ENCODE data around the gene ASB3.
"Not testable (repeated sequence)": the region's sequence is repeated elsewhere in the genome, so short reads cannot be mapped to it uniquely, and the experiment has no call there.

Gene ASB3

GRCh38 chr2:53729143-53729762, 57.5 kb downstream of the ASB3 start:
- DNase-seq (ENCODE audit: low spot score): no peak

- DNase-seq (ENCODE audit: low spot score): no peak
Measured at GRCh38 chr2:53727921-53728320, 58.8 kb downstream of the ASB3 start.

GRCh38 chr2:53725662-53726061, 61.1 kb downstream of the ASB3 start:
- no peak for DNase-seq (ENCODE audit: low spot score)

DNA sequence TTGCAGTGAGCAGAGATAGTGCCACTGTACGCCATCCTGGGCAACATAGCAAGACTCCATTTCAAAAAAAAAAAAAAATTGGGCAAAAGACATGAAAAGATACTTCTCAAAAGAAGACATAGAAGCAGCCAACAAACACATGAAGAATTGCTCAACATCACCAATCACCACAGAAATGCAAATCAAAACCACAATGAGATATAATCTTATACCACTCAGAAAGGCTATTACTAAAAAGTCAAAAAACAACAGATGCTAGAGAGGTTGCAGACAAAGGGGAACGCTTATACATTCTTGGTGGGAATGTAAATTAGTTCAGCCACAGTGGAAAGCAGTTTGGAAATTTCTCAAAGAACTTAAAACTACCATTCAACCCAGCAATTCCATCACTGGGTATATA, 62.2 kb downstream of the ASB3 start:
- no peak for DNase-seq (ENCODE audit: low spot score)

- DNase-seq (ENCODE audit: low spot score): not testable (repeated sequence)
Measured at GRCh38 chr2:53720944-53721343, 65.8 kb downstream of the ASB3 start.

GRCh38 chr2:53715568-53715967, 71.2 kb downstream of the ASB3 start:
- no peak for DNase-seq (ENCODE audit: low spot score)

DNA sequence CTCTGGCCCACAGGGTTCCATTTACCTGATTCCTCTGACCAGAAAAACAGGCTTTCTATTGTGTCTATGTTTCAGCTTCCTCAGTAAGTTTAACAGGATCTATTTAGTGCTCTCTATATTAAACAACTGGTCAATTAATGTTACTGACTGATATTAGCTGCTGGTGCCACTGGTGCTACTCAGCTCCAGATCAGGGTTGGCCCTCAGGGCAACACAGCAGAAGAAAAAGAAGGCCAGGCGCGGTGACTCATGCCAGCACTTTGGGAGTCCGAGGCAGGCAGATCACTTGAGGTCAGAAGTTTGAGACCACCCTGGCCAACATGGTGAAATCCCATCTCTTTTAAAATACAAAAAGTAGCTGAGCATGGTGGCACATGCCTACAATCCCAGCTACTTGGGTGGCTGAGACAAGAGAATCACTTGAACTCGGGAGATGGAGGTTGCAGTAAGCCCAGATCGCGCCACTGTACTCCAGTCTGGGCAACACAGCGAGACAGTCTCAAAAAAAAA, 75.4 kb downstream of the ASB3 start:
- DNase-seq (ENCODE audit: low spot score): no peak

DNA sequence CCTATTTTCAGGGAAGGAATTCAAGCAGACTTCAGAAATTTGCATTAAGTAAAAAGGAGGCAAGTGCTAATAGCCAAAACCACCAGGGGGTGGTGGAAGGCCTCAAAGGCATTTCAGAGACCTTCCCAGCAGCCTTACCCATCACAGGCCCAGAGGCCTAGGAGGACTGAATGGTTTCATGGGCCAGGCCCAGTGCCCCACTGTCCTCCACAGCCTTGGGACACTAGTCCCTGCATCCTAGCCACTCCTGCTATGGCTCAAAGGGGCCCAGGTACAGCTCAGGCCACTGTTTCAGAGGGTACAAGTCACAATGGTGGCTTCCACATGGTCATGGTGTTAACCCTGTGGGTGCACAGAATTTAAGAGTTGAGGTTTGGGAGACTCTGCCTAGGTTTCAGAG, 77.8 kb downstream of the ASB3 start:
- DNase-seq (ENCODE audit: low spot score): no peak

GRCh38 chr2:53701221-53701620, 85.5 kb downstream of the ASB3 start:
- no peak for DNase-seq (ENCODE audit: low spot score)

DNA sequence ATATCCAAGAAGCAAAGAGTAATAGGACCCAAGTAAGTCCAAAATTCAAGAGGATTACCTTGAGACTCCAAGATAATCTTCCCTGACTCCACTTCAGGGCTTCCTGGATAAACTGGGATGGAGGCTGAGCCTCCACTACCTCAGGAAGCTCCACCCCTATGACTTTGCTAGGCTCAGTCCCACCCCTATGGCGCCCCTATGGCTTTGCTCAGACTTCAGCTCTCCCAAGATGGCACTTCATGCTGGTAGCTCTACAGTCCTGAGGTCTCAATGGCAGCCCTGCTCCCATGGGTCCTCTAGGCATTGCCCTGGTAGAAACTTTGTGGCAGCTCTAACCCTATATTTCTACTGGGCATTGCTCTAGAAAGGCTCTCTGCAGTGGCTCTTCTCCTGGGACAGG, 89.1 kb downstream of the ASB3 start:
- DNase-seq (ENCODE audit: low spot score): no peak

- DNase-seq (ENCODE audit: low spot score): no peak
Measured at GRCh38 chr2:53697092-53697491, 89.7 kb downstream of the ASB3 start.

DNA sequence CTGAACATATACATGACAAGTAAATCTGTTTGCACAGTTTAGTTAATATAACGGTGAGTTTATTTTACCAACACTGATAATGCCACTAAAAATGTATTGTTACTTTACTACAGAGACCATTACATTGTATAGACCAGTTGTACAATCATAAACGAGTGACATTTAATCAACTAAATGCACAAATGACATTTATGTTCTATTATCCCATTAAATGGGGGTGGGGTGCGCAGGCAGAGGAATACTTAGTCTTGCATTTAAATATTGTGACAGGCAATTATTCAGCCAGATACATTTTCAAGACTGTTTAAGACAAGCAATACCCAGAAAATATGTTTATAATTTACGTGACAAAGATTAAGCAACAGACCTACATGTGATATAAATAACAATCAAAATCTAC, 91.2 kb downstream of the ASB3 start:
- no peak for DNase-seq (ENCODE audit: low spot score)

DNA sequence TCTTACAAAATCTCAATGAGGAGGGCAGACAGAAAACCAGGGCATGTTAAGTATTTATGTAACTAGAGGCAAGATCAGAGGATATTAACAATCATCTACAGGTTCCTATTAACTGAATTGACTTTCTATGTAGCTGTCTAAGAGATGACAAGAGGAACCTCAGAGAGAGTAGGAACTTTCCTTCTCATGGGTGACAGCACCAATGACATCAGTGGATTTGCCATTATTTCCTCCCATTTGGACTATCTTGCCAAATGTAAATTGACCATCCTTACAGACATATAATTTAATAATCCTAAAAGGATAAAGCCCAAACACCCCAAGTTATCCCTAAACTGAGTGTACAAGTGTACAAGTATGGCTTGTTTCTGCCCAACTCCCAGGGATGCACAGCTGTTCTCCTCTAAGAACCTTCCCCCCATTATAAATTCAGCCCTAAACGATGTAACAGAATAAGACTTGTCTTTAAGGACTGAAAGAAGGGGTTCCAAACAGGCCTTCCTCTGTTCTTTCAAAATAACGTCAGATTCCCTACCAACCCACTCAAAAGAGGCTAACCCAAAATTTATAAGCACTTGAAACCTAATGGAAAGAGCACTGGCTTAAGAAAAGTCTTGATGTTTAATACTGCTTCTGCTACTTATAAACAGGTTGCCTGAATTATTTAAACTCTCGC, 92.5 kb downstream of the ASB3 start:
- DNase-seq (ENCODE audit: low spot score): no peak

GRCh38 chr2:53690876-53691275, 95.9 kb downstream of the ASB3 start:
- DNase-seq (ENCODE audit: low spot score): no peak

GRCh38 chr2:53672881-53673522, 113.8 kb downstream of the ASB3 start:
- no peak for DNase-seq (ENCODE audit: low spot score)

DNA sequence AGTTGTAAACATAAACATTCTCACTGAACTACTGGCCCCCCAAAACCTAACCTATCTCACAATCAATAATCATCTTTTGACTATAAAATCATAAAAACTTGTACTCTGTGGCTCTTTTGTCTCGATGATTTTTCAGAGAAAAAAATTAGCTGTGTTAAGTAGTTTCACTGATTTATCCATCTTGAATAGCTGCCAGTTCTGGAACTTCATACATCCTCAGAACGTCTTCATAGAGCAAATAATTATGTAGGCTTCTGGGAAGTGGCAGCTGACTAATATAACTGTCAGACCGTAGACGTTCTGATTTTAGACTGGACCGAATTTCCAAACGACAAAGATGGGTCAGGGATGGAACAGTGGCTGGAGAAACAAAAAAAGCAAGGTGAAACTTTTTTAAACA, 116.4 kb downstream of the ASB3 start:
- no peak for DNase-seq (ENCODE audit: low spot score)

- no peak for DNase-seq (ENCODE audit: low spot score)
Measured at GRCh38 chr2:53668624-53669026, 118.1 kb downstream of the ASB3 start.

DNA sequence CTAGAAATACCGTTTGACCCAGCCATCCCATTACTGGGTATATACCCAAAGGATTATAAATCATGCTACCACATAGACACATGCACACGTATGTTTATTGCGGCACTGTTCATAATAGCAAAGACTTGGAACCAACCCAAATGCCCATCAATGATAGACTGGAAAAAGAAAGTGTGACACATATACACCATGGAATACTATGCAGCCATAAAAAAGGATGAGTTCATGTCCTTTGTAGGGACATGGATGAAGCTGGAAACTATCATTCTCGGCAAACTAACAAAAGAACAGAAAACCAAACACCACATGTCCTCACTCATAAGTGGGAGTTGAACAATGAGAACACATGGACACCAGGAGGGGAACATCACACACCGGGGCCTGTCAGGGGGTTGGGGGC, 119.6 kb downstream of the ASB3 start:
- not testable (repeated sequence) for DNase-seq (ENCODE audit: low spot score)

GRCh38 chr2:53660886-53661285, 125.9 kb downstream of the ASB3 start:
- DNase-seq (ENCODE audit: low spot score): no peak

GRCh38 chr2:53658474-53658873, 128.3 kb downstream of the ASB3 start:
- not testable (repeated sequence) for DNase-seq (ENCODE audit: low spot score)

- DNase-seq (ENCODE audit: low spot score): no peak
Measured at GRCh38 chr2:53655256-53655655, 131.5 kb downstream of the ASB3 start.

DNA sequence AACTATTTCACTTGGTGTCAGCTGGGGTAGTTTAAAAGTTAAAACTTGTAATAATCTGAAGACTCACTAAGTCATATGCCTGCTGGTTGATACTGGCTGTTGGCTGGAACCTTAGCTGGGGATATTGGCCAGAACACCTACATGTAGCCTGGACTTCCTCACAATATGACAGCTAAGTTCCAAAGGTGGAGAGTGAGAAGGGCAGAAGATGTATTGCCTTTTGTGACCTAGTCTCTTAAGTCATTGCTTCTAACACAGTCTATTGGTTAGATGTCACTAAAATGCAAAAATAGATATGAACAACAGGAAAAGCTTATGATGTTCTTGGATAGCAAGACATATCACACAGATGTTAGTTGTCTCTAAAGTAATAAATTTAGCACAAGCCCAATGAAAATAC, 132.4 kb downstream of the ASB3 start:
- no peak for DNase-seq (ENCODE audit: low spot score)

DNA sequence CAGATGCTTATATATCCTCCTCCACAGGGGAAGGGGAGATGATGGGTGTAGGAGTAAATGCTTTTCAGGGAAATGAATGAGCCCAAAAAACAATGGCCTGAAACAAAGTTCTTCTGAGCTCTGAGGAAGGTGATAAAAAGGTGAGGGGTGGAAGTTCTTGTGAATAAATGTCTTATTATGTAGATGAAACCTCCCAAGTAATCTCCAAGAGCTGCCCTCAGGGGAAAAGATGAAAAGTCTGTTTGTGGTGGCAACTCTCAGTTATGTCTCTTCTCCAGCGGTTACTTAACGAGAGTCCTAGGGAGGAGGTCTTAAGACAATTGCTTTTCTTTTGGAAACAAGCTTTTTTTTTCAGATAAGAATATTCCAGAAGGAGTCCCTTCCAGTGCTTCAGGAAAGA, 134.6 kb downstream of the ASB3 start:
- DNase-seq (ENCODE audit: low spot score): no peak
